HepG2 (cell line): ENCODE measurements around the gene GAL3ST2. TPM values are rescaled to one million over a fixed set of nuclear protein-coding genes. Genes with fewer than 3 reads are reported as not detected.

Source experiments
- ARHGAP35 ChIP-seq: sonication (generic); formaldehyde crosslinking; IDR thresholded peaks from 2 replicates; pipeline ENCODE4 v1.9.0; 2022; ENCODE audit warnings: mild to moderate bottlenecking, inconsistent platforms, moderate library complexity, missing genetic modification reagents, borderline replicate concordance
- ATF7 ChIP-seq, 2 experiments: fragments of 450-650 bp in 1 of 2; sonication (generic) in 1 of 2; formaldehyde crosslinking in 1 of 2; IDR thresholded peaks; 2 replicates each; pipeline versions ENCODE4 v1.4.0 to v1.6.1; 2016 to 2020; ENCODE audit warnings: antibody characterized with exemption in 1 of 2, mild to moderate bottlenecking in 1 of 2, missing genetic modification reagents in 1 of 2
- GATA4 ChIP-seq: sonication (generic); IDR thresholded peaks from 2 replicates; pipeline ENCODE4 v1.6.1; 2016; ENCODE audit warnings: antibody characterized with exemption, low read depth, borderline replicate concordance
- JUND ChIP-seq: sonication (generic); formaldehyde crosslinking; IDR thresholded peaks from 2 replicates; pipeline ENCODE4 v1.8.0; 2022; ENCODE audit warnings: mild to moderate bottlenecking, missing genetic modification reagents
- KDM5B ChIP-seq: sonication (generic); formaldehyde crosslinking; IDR thresholded peaks from 2 replicates; pipeline ENCODE4 v1.4.0; 2020; ENCODE audit warnings: missing genetic modification reagents, mild to moderate bottlenecking, borderline replicate concordance
- MXD1 ChIP-seq: sonication (generic); formaldehyde crosslinking; IDR thresholded peaks from 2 replicates; pipeline ENCODE4 v1.4.0; 2020; ENCODE audit warnings: mild to moderate bottlenecking, missing genetic modification reagents
- PAX8 ChIP-seq: sonication (generic); formaldehyde crosslinking; IDR thresholded peaks from 2 replicates; pipeline ENCODE4 v1.8.0; 2022; ENCODE audit warnings: mild to moderate bottlenecking, missing genetic modification reagents, borderline replicate concordance
- PHF8 ChIP-seq: sonication (generic); formaldehyde crosslinking; IDR thresholded peaks from 2 replicates; pipeline ENCODE4 v1.5.0; 2020; ENCODE audit warnings: missing genetic modification reagents
- PITX1 ChIP-seq: sonication (generic); formaldehyde crosslinking; IDR thresholded peaks from 2 replicates; pipeline ENCODE4 v1.5.1; 2020; ENCODE audit warnings: mild to moderate bottlenecking, missing genetic modification reagents
- RAD21 ChIP-seq: fragments of 450-650 bp; formaldehyde crosslinking; IDR thresholded peaks from 2 replicates; pipeline ENCODE4 v1.5.0; 2020; ENCODE audit warnings: mild to moderate bottlenecking
- REL ChIP-seq: sonication (generic); formaldehyde crosslinking; conservative IDR thresholded peaks from 2 replicates; pipeline ENCODE4 v1.8.0; 2022; ENCODE audit warnings: mild to moderate bottlenecking, missing genetic modification reagents, moderate library complexity
- SMAD9 ChIP-seq: sonication (generic); formaldehyde crosslinking; IDR thresholded peaks from 2 replicates; pipeline ENCODE4 v1.5.1; 2020; ENCODE audit warnings: mild to moderate bottlenecking, missing genetic modification reagents
- SUZ12 ChIP-seq: fragments of 150-350 bp; IDR thresholded peaks from 2 replicates; pipeline ENCODE4 v1.6.1; 2014; ENCODE audit warnings: low read depth, low read length
- TCF12 ChIP-seq, 2 experiments: fragments of 450-650 bp in 1 of 2; sonication (generic) in 1 of 2; formaldehyde crosslinking in 1 of 2; IDR thresholded peaks; 2 replicates each; pipeline versions ENCODE4 v1.6.1 to v1.8.0; 2017 to 2022; ENCODE audit warnings: antibody characterized with exemption in 1 of 2, mild to moderate bottlenecking in 1 of 2, missing genetic modification reagents in 1 of 2, moderate library complexity in 1 of 2
- ZBTB3 ChIP-seq: sonication (generic); formaldehyde crosslinking; IDR thresholded peaks from 2 replicates; pipeline ENCODE4 v1.4.0; 2020; ENCODE audit warnings: low read depth, mild to moderate bottlenecking, moderate library complexity, missing genetic modification reagents, borderline replicate concordance
- ZBTB7B ChIP-seq: sonication (generic); formaldehyde crosslinking; IDR thresholded peaks from 2 replicates; pipeline ENCODE4 v1.4.0; 2020; ENCODE audit warnings: missing genetic modification reagents
- ZNF296 ChIP-seq: sonication (generic); formaldehyde crosslinking; conservative IDR thresholded peaks from 2 replicates; pipeline ENCODE4 v1.5.0; 2020; ENCODE audit warnings: mild to moderate bottlenecking, missing genetic modification reagents
- ZNF317 ChIP-seq: sonication (generic); formaldehyde crosslinking; IDR thresholded peaks from 2 replicates; pipeline ENCODE4 v1.5.0; 2020; ENCODE audit warnings: mild to moderate bottlenecking, missing genetic modification reagents
- ZNF337 ChIP-seq: sonication (generic); formaldehyde crosslinking; IDR thresholded peaks from 2 replicates; pipeline ENCODE4 v1.5.1; 2020; ENCODE audit warnings: missing genetic modification reagents, low read depth, mild to moderate bottlenecking, borderline replicate concordance
- ZNF501 ChIP-seq: sonication (generic); formaldehyde crosslinking; IDR thresholded peaks from 2 replicates; pipeline ENCODE4 v1.5.1; 2020; ENCODE audit warnings: mild to moderate bottlenecking, moderate library complexity, missing genetic modification reagents
- ZNF563 ChIP-seq: sonication (generic); formaldehyde crosslinking; IDR thresholded peaks from 2 replicates; pipeline ENCODE4 v1.8.0; 2022; ENCODE audit warnings: mild to moderate bottlenecking, moderate library complexity, missing genetic modification reagents
- ZSCAN21 ChIP-seq: sonication (generic); formaldehyde crosslinking; IDR thresholded peaks from 2 replicates; pipeline ENCODE4 v1.8.0; 2022; ENCODE audit warnings: mild to moderate bottlenecking, missing genetic modification reagents, moderate library complexity, borderline replicate concordance
- polyA plus RNA-seq, 8 experiments: library from polyadenylated mRNA; depleted of rRNA in 3 of 8; stranded (reverse) in 7 of 8; unstranded in 1 of 8; fragments of >200 nt; fragmentation: Illumina TruSeq in 4 of 8; extraction: Trizol in 4 of 8; gene quantifications; 2 replicates each; pipeline versions ENCODE4 v1.2.1 to v1.2.3, GENCODE V29; 2011 to 2016; ENCODE audit warnings: low read depth in 4 of 8, missing spikeins in 1 of 8, mixed read lengths in 1 of 8; ENCODE audit not compliant: insufficient read depth in 1 of 8
- total RNA-seq, 5 experiments: library from RNA; depleted of rRNA; stranded (reverse); fragments of >200 nt; fragmentation: Illumina TruSeq; extraction: Trizol; gene quantifications; 2 replicates each; pipeline ENCODE4 v1.2.3, GENCODE V29; 2016; ENCODE audit warnings: low read depth in 1 of 5
- TF ChIP-seq, protein P1 (sequence below): sonication (generic); formaldehyde crosslinking; IDR thresholded peaks from 2 replicates; pipeline ENCODE4 v1.4.0; 2020; ENCODE audit warnings: low read depth, mild to moderate bottlenecking, missing genetic modification reagents

The GAL3ST2 gene
- total and polyA plus RNA-seq, 2 of the 13 experiments (the other 11 are each of a cell fraction or from before 2014, with no cell fraction given), result 0.17 to 0.20 TPM

- 0 out of 2 replicates have a peak, but pooled peaks have one; percentile 2 for TF ChIP-seq ZBTB3 (CRISPR knock-in tag)
- no peak for TF ChIP-seq REL (CRISPR knock-in tag)
- TF ChIP-seq, protein P1, sequence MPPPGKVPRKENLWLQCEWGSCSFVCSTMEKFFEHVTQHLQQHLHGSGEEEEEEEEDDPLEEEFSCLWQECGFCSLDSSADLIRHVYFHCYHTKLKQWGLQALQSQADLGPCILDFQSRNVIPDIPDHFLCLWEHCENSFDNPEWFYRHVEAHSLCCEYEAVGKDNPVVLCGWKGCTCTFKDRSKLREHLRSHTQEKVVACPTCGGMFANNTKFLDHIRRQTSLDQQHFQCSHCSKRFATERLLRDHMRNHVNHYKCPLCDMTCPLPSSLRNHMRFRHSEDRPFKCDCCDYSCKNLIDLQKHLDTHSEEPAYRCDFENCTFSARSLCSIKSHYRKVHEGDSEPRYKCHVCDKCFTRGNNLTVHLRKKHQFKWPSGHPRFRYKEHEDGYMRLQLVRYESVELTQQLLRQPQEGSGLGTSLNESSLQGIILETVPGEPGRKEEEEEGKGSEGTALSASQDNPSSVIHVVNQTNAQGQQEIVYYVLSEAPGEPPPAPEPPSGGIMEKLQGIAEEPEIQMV (CRISPR knock-in tag), result no peak
- peak; percentile 41; the same call in 1 of the 2 replicates for TF ChIP-seq PITX1 (CRISPR knock-in tag)
- TF ChIP-seq MXD1 (CRISPR knock-in tag), result peak; percentile 0; the same call in 1 of the 2 replicates
- peak; percentile 30; the same call in 1 of the 2 replicates for TF ChIP-seq ZSCAN21 (CRISPR knock-in tag)
- TF ChIP-seq SMAD9 (CRISPR knock-in tag), result 0 out of 2 replicates have a peak, but pooled peaks have one; percentile 20
- peak; percentile 6; the same call in 1 of the 2 replicates for TF ChIP-seq RAD21
- no peak for TF ChIP-seq GATA4
- peak; percentile 40; the same call in 1 of the 2 replicates for TF ChIP-seq JUND
- no peak for TF ChIP-seq PHF8
- peak; percentile 79 for TF ChIP-seq ZNF501 (CRISPR knock-in tag)
- TF ChIP-seq ZNF296, result 0 out of 2 replicates have a peak, but pooled peaks have one; percentile 3
- 0 out of 2 replicates have a peak, but pooled peaks have one; percentile 20 for TF ChIP-seq ZNF317 (CRISPR knock-in tag)
- TF ChIP-seq ARHGAP35, result 0 out of 2 replicates have a peak, but pooled peaks have one; percentile 14
- TF ChIP-seq ZNF337 (CRISPR knock-in tag), result 0 out of 2 replicates have a peak, but pooled peaks have one; percentile 1
- 0 out of 2 replicates have a peak, but pooled peaks have one; percentile 8 for TF ChIP-seq KDM5B (CRISPR knock-in tag)
- 0 out of 2 replicates have a peak, but pooled peaks have one; percentile 13 for TF ChIP-seq ZNF563
- 0 out of 2 replicates have a peak, but pooled peaks have one; percentile 38 for TF ChIP-seq ZBTB7B (CRISPR knock-in tag)
- 0 out of 2 replicates have a peak, but pooled peaks have one; percentile 21 for TF ChIP-seq PAX8
- TF ChIP-seq ATF7 (IDR thresholded peaks at IDR 0.05), result no peak
- no peak for TF ChIP-seq ATF7 (CRISPR knock-in tag; IDR thresholded peaks at IDR 0.05)
- no peak for TF ChIP-seq SUZ12
- TF ChIP-seq TCF12 (IDR thresholded peaks at IDR 0.05), result no peak
- TF ChIP-seq TCF12 (CRISPR knock-in tag; IDR thresholded peaks at IDR 0.05), result 0 out of 2 replicates have a peak, but pooled peaks have one; percentile 17
Observed at GRCh38 chr2:241809383-241810306, 33.0 kb downstream of the GAL3ST2 start (continued).
